ENCODE measurements around the gene SHISA8. TPM values are rescaled to one million over a fixed set of nuclear protein-coding genes. Genes with fewer than 3 reads are reported as not detected.
A peak's percentile ranks its signal among the peaks of the same experiment; 100 is the strongest.
"Not testable (repeated sequence)": the region's sequence is repeated elsewhere in the genome, so short reads cannot be mapped to it uniquely, and the experiment has no call there.

SHISA8 gene
- 6.8 TPM for total RNA-seq
- long read RNA-seq, partial matches to known transcripts = 7 of 30 reads
- long read RNA-seq, other reads (novel, unspliced or antisense) = 22 of 30 reads

DNA sequence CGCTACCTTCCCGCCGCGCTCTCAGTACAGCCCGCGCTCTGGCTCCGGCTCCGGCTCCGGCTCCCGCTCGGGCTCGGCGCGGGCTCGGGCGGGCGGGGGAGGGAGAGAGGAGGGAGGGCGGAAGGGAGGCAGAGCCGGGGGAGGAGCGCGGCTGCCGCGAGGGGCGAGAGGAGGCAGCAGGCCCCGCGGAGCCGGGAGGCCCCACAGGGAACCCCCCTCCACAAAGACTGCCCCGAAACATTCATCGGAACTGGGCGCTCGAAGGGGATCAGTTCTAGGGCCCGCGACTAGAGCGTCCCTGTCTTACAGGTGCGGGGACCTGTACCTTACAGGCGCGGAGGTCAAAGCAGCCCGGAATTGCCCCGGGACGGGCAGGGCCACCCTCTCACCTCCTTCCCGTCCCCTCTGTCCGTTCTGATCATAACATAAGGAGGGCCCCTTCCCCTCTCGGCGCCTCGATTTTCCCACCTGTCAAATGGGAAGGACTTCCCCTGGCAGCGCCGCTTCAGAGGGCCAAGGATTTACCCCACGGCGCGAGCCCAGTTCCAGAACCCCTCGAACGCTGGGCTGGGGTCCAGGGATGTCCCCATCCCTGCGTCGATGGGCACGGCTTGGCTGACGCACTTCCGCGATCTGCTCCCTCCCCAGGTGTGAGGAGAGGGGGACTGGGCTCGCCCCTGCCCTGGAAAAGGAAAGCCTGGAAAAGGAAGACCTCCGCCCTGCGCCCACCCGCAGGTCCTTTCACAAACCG, at the start of gene SHISA8:
Gene SHISA8 (minus strand): TSS at position 40 of the 751 bp plus-strand sequence. CDS start 407 bp downstream, outside the sequence.
- DNase-seq (ENCODE audit: missing footprints) (no peak), ATAC-seq (no peak)
- intact Hi-C loops (cut with DNase I) = loop anchor here (5.0 kb wide), 1 partner anchor 78 kb away; no protein-coding TSS in a partner anchor

GRCh38 chr22:41964112-41964491, 49.2 kb upstream of the SHISA8 start:
- no peak for DNase-seq (ENCODE audit: missing footprints)
- no peak for ATAC-seq
- intact Hi-C loops (cut with DNase I) = no loop called here

- DNase-seq (ENCODE audit: missing footprints) (no peak), ATAC-seq (no peak)
- intact Hi-C loops (cut with DNase I) = no loop called here
These were observed 48.7 kb upstream of the SHISA8 start for GRCh38 chr22:41963453-41964111.

GRCh38 chr22:41957941-41958556, 43.2 kb upstream of the SHISA8 start:
- DNase-seq (ENCODE audit: missing footprints) (no peak), ATAC-seq (peak; percentile 10)
- intact Hi-C loops (cut with DNase I) = no loop called here

GRCh38 chr22:41952713-41953112, 37.8 kb upstream of the SHISA8 start:
- ATAC-seq (no peak), DNase-seq (ENCODE audit: missing footprints) (no peak)
- intact Hi-C loops (cut with DNase I) = no loop called here

DNA sequence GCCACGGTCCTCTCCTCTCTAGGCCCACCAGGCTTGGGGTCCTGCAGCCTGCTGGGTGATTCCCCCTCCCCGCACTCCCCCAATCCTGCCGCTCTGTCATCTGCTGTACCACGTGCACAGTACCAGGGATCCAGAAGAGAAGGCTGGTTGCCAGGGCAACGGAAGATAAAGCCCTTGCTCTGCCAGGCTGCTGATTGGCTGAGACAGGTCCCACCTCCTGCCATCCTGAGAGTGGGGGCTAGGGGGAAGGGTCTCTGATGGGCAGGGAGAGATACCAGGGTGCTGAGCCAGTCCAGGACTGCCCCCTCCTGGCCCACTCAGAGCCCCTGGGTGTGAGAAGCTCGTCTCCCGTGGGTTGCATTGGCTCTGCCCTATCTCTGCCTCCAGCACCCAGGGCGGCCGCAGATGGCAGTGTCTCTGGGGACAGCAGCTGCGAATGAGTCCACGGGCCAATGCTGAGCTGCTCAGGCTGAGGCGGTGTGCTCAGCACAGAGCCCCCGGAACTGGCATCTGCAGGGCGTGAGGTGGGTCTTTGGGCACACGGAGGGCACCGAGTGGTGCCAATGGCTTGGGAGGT, 37.1 kb upstream of the SHISA8 start, which contains the start of gene SMIM45:
Gene SMIM45 (plus strand): TSS at position 253 of the 577 bp plus-strand sequence.
- no peak for DNase-seq (ENCODE audit: missing footprints)
- no peak for ATAC-seq
- intact Hi-C loops (cut with DNase I) = no loop called here

GRCh38 chr22:41949297-41949965, 34.6 kb upstream of the SHISA8 start:
- DNase-seq (ENCODE audit: missing footprints) (no peak), ATAC-seq (no peak)
- intact Hi-C loops (cut with DNase I) = no loop called here

GRCh38 chr22:41948928-41949296, 34.0 kb upstream of the SHISA8 start:
- DNase-seq (ENCODE audit: missing footprints); ATAC-seq; intact Hi-C loops (cut with DNase I): not testable (repeated sequence)

GRCh38 chr22:41948142-41948541, 33.3 kb upstream of the SHISA8 start:
- intact Hi-C loops (cut with DNase I) = no loop called here
- no peak for DNase-seq (ENCODE audit: missing footprints)

DNA sequence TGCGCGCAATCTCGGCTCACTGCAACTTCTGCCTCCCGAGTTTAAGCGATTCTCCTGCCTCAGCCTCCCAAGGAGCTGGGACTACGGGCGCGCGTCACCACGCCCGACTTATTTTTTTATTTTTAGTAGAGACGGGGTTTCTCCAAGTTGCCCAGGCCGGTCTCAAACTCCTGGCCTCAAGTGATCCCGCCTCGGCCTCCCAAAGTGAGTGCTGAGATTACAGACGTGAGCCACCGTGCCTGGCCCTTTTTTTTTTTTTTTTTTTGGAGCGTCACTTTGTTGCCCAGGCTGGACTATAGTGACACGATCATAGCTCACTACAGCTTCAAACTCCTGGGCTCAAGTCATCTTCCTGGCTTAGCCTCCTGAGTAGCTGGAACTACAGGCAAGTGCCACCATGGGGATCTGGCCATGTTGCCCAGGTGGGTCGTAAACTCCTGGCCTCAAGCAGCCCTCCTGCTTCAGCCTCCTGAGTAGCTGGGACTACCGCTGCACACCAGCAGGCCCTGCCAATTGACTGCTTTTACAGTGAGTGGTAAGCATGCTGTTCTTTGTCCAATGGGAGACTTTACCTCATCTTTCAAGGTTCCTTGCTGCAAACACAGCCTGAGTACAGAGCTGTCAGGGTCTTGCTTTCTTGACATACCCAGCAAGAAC, 32.7 kb upstream of the SHISA8 start:
- ATAC-seq (no peak), DNase-seq (ENCODE audit: missing footprints) (peak; percentile 18)
- intact Hi-C loops (cut with DNase I) = no loop called here

More at GRCh38 chr22:41948142-41948541, 33.3 kb upstream of the SHISA8 start:
- no peak for ATAC-seq

DNA sequence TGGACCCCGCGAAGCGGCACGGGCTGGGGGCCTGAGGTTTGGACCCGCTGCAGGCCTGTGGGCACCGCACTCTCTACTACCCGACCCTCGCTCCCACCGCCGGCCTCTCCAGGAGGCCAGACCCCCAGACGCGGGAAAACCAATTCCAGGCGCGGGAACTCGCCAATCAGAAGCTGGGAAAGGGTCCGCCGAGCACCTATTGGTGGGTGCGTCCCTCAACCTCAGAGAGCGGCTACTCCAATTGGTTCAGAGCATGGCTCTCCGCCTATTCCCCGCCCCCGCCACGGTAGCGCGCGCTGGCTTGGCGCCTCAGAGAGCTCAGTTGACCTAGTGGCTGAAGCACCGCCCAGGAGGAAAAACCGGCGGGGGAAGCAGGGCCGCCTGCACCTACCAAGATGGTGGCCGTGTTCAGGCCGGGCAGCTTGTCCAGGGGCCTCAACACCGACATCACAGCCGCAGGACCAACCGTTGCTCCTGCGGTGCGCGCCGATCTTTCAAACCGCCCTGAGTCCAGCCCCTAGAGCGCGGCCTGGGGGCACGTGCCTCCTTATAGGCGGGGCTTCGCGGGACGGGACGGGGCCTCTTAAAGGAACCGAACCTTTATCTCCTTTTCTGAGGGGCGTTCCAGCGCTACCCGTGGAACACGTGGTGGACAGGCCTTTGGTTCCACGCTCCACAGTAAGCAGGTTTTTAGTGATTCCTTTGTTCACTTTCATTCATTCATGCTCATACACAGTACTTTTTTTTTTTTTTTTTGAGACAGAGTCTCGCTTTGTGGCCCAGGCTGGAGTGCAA, 32.0 kb upstream of the SHISA8 start, which contains the start of gene CENPM:
Gene CENPM (minus strand): TSS at position 524 of the 795 bp plus-strand sequence. CDS start 76 bp downstream, at position 448.
- intact Hi-C loops (cut with DNase I) = no loop called here
- peak; percentile 98 for ATAC-seq
- DNase-seq (ENCODE audit: missing footprints) = peak; percentile 95

- peak; percentile 18 for DNase-seq (ENCODE audit: missing footprints)
- intact Hi-C loops (cut with DNase I) = no loop called here
- ATAC-seq = no peak
These were observed 28.9 kb upstream of the SHISA8 start for GRCh38 chr22:41943661-41944209.

GRCh38 chr22:41940832-41941765, 26.2 kb upstream of the SHISA8 start:
- intact Hi-C loops (cut with DNase I) = loop anchor here (1.0 kb wide), 2 partner anchors 118 to 244 kb away; no protein-coding TSS in a partner anchor
- peak; percentile 84 for DNase-seq (ENCODE audit: missing footprints)
- ATAC-seq = peak; percentile 92

DNA sequence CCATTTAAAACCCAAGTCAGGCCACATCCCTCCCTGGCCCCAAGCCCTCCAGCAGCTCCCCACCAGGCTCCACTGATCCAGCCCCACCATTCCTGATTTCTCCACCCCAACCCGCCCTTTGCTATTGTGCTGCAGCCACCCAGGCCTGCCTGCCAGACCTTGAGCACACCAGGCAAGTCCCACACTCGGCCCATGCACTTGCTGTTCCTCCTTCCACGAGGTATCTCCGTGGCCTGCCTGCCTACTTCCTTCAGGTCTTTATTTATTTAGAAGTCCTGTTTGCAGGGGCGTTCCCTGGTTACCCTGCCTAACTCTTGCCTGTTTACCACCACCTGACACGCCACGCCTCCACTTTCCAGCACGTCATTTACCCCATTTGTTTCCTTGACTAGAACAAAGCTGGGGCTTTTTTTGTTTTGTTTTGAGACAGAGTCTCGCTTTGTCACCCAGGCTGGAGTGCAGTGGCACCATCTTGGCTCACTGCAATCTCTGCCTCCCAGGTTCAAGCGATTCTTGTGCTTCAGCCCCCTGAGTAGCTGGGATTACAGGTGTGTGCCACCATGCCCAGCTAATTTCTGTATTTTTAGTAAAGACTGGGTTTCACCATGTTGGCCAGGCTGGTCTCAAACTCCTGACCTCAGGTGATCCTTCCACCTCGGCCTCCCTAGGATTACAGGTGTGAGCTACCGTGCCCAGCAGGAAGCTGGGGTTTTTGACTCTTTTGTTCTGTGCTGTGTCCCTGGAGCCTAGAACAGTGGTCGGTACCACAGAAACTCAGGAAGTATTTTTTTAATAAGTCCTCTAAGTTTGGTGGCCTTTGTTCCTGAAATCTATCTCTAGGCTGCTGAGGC, 25.3 kb upstream of the SHISA8 start:
- ATAC-seq = no peak
- peak; percentile 48 for DNase-seq (ENCODE audit: missing footprints)

DNA sequence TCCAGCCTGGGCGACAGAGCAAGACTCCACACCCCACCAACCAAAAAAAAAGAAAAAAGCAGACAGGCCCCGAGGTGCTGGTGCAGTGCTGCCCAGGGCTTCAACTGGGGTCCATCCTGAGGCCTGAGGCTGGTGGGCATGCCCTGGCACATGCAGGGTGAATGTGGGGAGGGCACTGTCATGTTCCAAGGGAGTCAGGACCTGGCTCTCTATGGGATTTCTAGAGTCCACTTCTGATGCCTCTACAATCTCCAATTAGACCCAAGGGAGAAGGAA, 22.0 kb upstream of the SHISA8 start:
- ATAC-seq = no peak
- no peak for DNase-seq (ENCODE audit: missing footprints)
- intact Hi-C loops (cut with DNase I) = no loop called here

More for the DNA sequence above, 25.3 kb upstream of the SHISA8 start:
- intact Hi-C loops (cut with DNase I) = loop anchor here (2.0 kb wide), 1 partner anchor 193 kb away; no protein-coding TSS in a partner anchor

Measured in Right ventricle myocardium inferior (tissue), 1 donor.